ENCODE results near the gene FHIT. TPM values are rescaled to one million over a fixed set of nuclear protein-coding genes. Genes with fewer than 3 reads are reported as not detected.

The FHIT gene
- polyA plus RNA-seq, 1 donor: 35.8 TPM

DNA sequence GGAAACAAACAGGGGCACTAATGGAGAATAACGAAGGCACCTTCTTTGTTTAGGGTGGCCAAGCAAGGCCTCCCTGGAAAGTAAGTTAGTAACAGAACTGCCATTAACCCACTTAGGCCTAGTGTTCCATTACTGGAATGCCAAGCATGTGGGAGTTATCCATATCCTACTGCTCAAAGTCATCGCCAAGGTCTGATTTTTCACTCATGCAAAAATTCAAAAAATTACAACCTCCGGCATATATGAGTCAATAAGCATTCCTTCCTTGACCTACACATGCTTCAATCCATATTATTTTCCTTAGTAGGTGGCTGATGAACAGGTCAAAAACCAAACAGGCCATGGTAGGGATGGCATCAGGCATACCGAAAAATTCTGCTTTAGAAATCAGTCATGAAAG is 1097.2 kb downstream of the FHIT start:
- Histone ChIP-seq H3K9me3 (ENCODE audit: control insufficient read depth, low read depth, low read length) (no peaks in the 10 kb centered on the region), H3K27ac (ENCODE audit: low read length) (no peak overlapping the region), H3K27me3 (ENCODE audit: control insufficient read depth, insufficient read depth, low read length) (no peaks in the 10 kb centered on the region), H3K36me3 (ENCODE audit: control insufficient read depth, insufficient read depth, low read length) (no peaks in the 10 kb centered on the region), H3K4me3 (ENCODE audit: low read length) (no peak overlapping the region), H3K4me1 (ENCODE audit: control insufficient read depth, insufficient read depth, low read length) (no peaks in the 10 kb centered on the region)
- no peak for DNase-seq
- 100% methylated on average over 2 of the region's 4 CpGs for WGBS (ENCODE audit: insufficient coverage, low lambda C conversion rate)

DNA sequence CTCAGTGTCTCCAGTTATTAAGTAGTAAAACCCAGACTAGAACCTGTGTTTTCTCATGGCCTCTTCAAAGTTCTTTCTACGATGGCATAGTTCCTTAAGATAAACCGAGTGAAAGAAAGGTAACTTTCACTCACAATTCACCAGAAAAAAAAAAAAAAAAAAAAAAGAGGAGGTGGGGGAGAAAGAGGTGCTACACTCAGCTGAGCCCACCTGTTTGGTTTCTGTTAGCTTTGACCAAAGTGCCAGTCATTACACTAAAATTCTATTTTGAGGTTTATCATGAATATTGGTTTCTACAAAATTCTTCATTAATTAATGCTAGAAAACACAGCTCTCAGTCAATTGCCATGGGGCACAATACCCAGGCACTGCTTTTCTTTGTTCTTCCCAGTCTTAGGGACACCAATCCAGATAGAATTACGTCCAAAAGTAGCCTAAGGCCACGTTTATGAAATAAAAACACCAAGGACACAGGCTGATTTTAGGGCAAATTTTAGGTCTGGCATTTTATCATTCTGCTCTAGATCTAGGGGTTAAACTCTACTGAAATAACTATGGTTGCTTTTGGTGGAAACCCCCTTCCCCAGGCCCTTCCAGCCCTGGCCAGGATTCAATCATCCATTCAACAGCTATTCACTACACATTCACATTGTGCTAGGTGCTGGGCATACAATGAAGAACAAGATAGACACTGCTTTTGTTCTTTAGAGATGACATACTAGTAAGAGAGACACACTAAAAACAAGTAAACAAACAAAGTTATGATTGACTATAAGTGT is 1097.8 kb downstream of the FHIT start:
- 60% methylated on average over 1 of the region's 4 CpGs for WGBS (ENCODE audit: insufficient coverage, low lambda C conversion rate)
- DNase-seq: no peak
- Histone ChIP-seq H3K27me3 (ENCODE audit: control insufficient read depth, insufficient read depth, low read length) (no peaks in the 10 kb centered on the region), H3K4me3 (ENCODE audit: low read length) (no peak overlapping the region), H3K27ac (ENCODE audit: low read length) (no peak overlapping the region), H3K36me3 (ENCODE audit: control insufficient read depth, insufficient read depth, low read length) (no peaks in the 10 kb centered on the region), H3K4me1 (ENCODE audit: control insufficient read depth, insufficient read depth, low read length) (no peaks in the 10 kb centered on the region), H3K9me3 (ENCODE audit: control insufficient read depth, low read depth, low read length) (no peaks in the 10 kb centered on the region)

DNA sequence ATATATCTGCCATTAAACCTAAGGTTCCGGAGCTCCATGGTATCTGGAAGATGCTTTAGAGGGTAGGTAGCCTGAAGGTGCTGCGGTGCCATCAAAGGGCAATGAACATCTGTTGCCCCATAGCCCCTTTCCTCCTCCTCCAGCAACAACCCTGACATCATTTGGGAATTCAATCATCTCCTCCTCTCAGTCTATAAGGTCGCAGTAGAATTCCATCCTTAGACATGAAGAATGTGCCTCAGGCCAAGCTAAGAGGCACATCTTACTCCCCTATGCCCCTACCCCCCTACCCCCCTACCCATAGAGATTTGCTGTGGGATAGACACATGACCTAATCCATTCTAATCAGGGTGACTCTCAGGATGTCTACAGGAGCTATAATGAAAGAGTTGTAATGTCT is 1101.8 kb downstream of the FHIT start:
- no CpG with 5 or more reads among the region's 3 CpGs for WGBS (ENCODE audit: insufficient coverage, low lambda C conversion rate)
- H3K36me3 ChIP-seq (ENCODE audit: control insufficient read depth, insufficient read depth, low read length): no peaks in the 10 kb centered on the region
- H3K4me1 ChIP-seq (ENCODE audit: control insufficient read depth, insufficient read depth, low read length): no peaks in the 10 kb centered on the region
- DNase-seq: no peak
- no peaks in the 10 kb centered on the region for H3K27me3 ChIP-seq (ENCODE audit: control insufficient read depth, insufficient read depth, low read length)
- H3K9me3 ChIP-seq (ENCODE audit: control insufficient read depth, low read depth, low read length): no peaks in the 10 kb centered on the region
- H3K4me3 ChIP-seq (ENCODE audit: low read length): no peak overlapping the region
- no peak overlapping the region for H3K27ac ChIP-seq (ENCODE audit: low read length)

DNA sequence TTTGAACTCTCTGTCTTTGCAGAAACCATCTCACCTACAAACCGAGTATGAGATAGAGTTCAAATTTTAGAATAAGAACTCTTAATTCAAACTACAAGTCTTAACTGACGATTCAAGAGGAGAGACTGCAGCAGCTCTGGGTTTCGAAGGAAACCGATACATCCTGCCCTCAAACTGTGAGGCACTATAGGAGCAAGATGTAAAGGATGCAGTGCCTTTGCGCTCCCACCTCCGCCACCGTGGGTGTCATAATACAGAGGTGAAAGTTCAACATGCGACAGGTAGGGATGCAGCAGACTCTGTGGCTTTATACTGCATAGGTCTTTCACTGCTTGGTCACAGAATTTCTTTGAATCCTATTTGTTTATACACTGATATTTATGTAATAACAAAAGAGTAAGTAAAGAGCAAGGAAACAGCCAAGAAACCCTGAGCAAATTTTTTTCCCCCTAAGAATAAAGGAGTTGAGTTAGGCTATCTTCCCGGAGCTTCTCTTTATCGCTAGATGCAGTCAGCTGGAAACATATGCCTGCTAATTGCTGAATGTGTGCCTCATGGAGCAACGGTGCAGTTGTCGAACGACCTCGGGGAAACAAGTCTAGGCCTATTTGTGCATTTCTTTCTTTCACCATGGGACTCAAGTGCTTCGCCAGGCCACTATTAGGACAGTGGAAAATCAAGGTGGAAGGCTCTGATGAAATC is 1103.9 kb downstream of the FHIT start:
- DNase-seq: no peak
- H3K4me1 ChIP-seq (ENCODE audit: control insufficient read depth, insufficient read depth, low read length): no peaks in the 10 kb centered on the region
- no peaks in the 10 kb centered on the region for H3K9me3 ChIP-seq (ENCODE audit: control insufficient read depth, low read depth, low read length)
- no peaks in the 10 kb centered on the region for H3K27me3 ChIP-seq (ENCODE audit: control insufficient read depth, insufficient read depth, low read length)
- 60% methylated on average over 2 of the region's 15 CpGs for WGBS (ENCODE audit: insufficient coverage, low lambda C conversion rate)
- H3K4me3 ChIP-seq (ENCODE audit: low read length): no peak overlapping the region
- no peaks in the 10 kb centered on the region for H3K36me3 ChIP-seq (ENCODE audit: control insufficient read depth, insufficient read depth, low read length)
- no peak overlapping the region for H3K27ac ChIP-seq (ENCODE audit: low read length)

DNA sequence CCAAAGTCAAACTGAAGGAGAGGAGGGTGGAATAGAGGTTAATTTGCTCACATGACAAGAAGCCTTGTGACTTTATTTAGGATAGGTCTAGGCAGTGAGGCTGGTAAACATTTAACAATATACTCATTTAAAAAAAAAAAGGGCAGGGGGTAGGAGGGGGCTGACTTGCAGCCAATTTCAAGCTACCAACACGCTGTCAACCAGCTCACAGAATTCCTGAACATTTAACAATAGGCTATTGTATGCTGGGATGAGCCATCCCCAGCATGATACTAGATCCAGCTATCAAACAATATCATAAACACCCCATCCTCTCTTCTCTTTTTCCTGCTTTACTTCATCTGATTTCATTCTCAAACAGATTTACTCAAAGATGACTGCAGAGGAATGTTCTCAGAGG is 1105.1 kb downstream of the FHIT start:
- no peaks in the 10 kb centered on the region for H3K4me1 ChIP-seq (ENCODE audit: control insufficient read depth, insufficient read depth, low read length)
- H3K36me3 ChIP-seq (ENCODE audit: control insufficient read depth, insufficient read depth, low read length): no peaks in the 10 kb centered on the region
- no peak for DNase-seq
- H3K27me3 ChIP-seq (ENCODE audit: control insufficient read depth, insufficient read depth, low read length): no peaks in the 10 kb centered on the region
- H3K9me3 ChIP-seq (ENCODE audit: control insufficient read depth, low read depth, low read length): no peaks in the 10 kb centered on the region
- H3K4me3 ChIP-seq (ENCODE audit: low read length): no peak overlapping the region
- WGBS (ENCODE audit: insufficient coverage, low lambda C conversion rate): no CpG with 5 or more reads among the region's 1 CpG
- H3K27ac ChIP-seq (ENCODE audit: low read length): no peak overlapping the region

DNA sequence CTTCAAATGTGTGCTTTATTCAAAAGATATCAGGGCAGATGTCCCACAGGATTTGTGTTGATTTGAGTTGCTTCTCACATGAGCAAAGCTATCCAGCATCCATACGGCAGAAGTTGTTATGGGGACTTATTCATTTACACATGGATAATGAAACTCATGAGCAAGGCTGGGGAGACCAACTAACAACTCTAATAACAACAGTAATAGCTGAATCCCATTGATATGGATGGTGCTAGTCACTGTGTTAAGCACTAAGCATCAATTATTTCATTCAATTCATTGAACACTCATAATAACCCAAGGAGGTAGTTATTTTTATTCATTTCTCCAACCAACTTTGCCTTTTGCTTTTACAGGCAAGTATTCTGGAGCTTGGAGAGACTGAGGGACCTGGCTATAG is 1107.2 kb downstream of the FHIT start:
- no peaks in the 10 kb centered on the region for H3K27me3 ChIP-seq (ENCODE audit: control insufficient read depth, insufficient read depth, low read length)
- no peaks in the 10 kb centered on the region for H3K36me3 ChIP-seq (ENCODE audit: control insufficient read depth, insufficient read depth, low read length)
- H3K4me1 ChIP-seq (ENCODE audit: control insufficient read depth, insufficient read depth, low read length): no peaks in the 10 kb centered on the region
- H3K9me3 ChIP-seq (ENCODE audit: control insufficient read depth, low read depth, low read length): no peaks in the 10 kb centered on the region
- no peak overlapping the region for H3K4me3 ChIP-seq (ENCODE audit: low read length)
- no peak overlapping the region for H3K27ac ChIP-seq (ENCODE audit: low read length)
- no CpG with 5 or more reads among the region's 1 CpG for WGBS (ENCODE audit: insufficient coverage, low lambda C conversion rate)
- no peak for DNase-seq

DNA sequence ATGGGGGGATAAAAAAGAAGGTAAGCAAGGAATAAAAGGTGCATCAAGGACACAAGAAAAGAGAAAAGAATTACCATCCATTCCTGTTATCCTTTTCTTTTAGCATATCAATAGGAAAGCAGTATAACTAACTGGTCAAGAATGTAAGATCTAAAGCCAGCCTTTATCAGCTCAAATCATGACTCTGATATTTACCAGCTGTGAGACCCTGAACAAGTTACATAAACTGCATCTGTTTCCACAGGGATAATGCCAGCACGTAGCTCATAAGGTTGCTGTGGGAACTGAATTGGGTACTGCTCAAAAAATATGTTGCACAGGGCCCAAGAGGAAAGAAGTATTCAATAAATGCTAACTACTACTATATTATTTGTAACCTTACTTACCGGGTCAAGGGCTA is 1109.2 kb downstream of the FHIT start:
- WGBS (ENCODE audit: insufficient coverage, low lambda C conversion rate): 100% methylated on average over 1 of the region's 2 CpGs
- Histone ChIP-seq H3K36me3 (ENCODE audit: control insufficient read depth, insufficient read depth, low read length) (no peaks in the 10 kb centered on the region), H3K9me3 (ENCODE audit: control insufficient read depth, low read depth, low read length) (no peaks in the 10 kb centered on the region), H3K27ac (ENCODE audit: low read length) (no peak overlapping the region), H3K4me3 (ENCODE audit: low read length) (no peak overlapping the region), H3K4me1 (ENCODE audit: control insufficient read depth, insufficient read depth, low read length) (no peaks in the 10 kb centered on the region), H3K27me3 (ENCODE audit: control insufficient read depth, insufficient read depth, low read length) (no peaks in the 10 kb centered on the region)
- no peak for DNase-seq

DNA sequence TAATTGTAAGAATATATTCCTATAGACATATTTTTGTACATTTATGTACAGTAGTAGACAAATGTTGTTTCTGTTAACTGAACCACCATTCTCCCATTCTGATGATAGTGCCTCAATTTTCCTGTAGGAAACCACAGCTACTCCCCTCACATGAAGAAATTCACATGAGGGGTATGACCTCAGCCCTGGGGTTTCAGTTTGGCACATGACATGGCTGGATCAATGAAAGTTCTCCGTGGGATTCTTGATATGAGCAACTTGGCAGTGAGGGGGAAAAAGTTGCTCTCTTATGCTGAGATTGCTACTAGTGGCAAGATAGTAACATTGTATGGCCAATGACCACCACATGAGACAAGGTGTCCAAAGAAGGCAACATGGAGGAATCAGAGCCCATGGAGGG is 1111.1 kb downstream of the FHIT start:
- Histone ChIP-seq H3K36me3 (ENCODE audit: control insufficient read depth, insufficient read depth, low read length) (no peaks in the 10 kb centered on the region), H3K9me3 (ENCODE audit: control insufficient read depth, low read depth, low read length) (no peaks in the 10 kb centered on the region), H3K27ac (ENCODE audit: low read length) (no peak overlapping the region), H3K4me1 (ENCODE audit: control insufficient read depth, insufficient read depth, low read length) (no peaks in the 10 kb centered on the region), H3K27me3 (ENCODE audit: control insufficient read depth, insufficient read depth, low read length) (no peaks in the 10 kb centered on the region), H3K4me3 (ENCODE audit: low read length) (no peak overlapping the region)
- DNase-seq: no peak
- no CpG with 5 or more reads among the region's 1 CpG for WGBS (ENCODE audit: insufficient coverage, low lambda C conversion rate)

DNA sequence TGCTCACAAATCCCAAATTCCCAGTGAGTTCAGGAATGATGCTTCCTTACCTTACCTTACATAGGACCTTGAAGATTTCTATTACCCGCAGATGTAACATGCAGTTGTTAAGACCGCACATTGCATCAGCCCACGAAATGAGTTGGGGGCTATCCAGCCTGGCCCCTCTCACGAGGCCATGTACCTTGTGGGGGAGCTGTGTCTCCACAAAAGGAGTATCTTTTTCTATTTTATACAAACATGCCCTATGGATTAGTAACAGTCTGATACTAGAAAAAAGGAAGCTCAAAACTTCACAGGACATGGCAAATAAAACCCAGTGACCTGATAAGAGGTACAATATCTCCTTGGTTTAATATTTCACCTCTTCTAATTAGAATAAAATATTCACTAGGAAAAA is 1114.7 kb downstream of the FHIT start:
- no peaks in the 10 kb centered on the region for H3K36me3 ChIP-seq (ENCODE audit: control insufficient read depth, insufficient read depth, low read length)
- no peak overlapping the region for H3K27ac ChIP-seq (ENCODE audit: low read length)
- H3K4me3 ChIP-seq (ENCODE audit: low read length): no peak overlapping the region
- no CpG with 5 or more reads among the region's 4 CpGs for WGBS (ENCODE audit: insufficient coverage, low lambda C conversion rate)
- H3K9me3 ChIP-seq (ENCODE audit: control insufficient read depth, low read depth, low read length): no peaks in the 10 kb centered on the region
- H3K27me3 ChIP-seq (ENCODE audit: control insufficient read depth, insufficient read depth, low read length): no peaks in the 10 kb centered on the region
- H3K4me1 ChIP-seq (ENCODE audit: control insufficient read depth, insufficient read depth, low read length): peaks cover 2% of the 10 kb centered on the region
- peak in 1 of 2 donors; percentile 9 for DNase-seq

DNA sequence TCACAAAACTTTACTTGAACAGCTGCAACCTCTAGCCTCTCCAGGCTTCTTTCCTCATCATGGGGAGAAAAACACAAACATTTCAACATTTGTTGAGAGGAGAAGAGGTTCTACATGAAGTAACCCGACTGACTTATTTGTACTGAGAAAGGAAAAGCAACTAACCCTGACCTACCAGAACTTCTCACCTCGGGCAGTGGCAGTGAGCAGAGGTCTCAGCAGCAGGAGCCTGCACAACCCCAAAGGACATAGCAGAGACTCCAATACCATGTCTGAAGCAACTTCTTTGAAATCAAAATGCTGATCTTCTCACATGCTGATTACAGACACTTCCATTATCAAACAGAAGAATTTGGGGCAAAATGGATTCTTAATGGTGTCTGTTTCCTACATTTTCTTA is 1115.8 kb downstream of the FHIT start:
- no peak for DNase-seq

More for the DNA sequence above, 1115.8 kb downstream of the FHIT start:
- H3K27me3 ChIP-seq (ENCODE audit: control insufficient read depth, insufficient read depth, low read length): no peaks in the 10 kb centered on the region
- no peak overlapping the region for H3K4me3 ChIP-seq (ENCODE audit: low read length)
- no peaks in the 10 kb centered on the region for H3K36me3 ChIP-seq (ENCODE audit: control insufficient read depth, insufficient read depth, low read length)
- H3K27ac ChIP-seq (ENCODE audit: low read length): no peak overlapping the region
- H3K4me1 ChIP-seq (ENCODE audit: control insufficient read depth, insufficient read depth, low read length): peaks cover 2% of the 10 kb centered on the region
- no CpG with 5 or more reads among the region's 2 CpGs for WGBS (ENCODE audit: insufficient coverage, low lambda C conversion rate)
- no peaks in the 10 kb centered on the region for H3K9me3 ChIP-seq (ENCODE audit: control insufficient read depth, low read depth, low read length)

Data from large intestine (tissue), 3 donors.